ENCODE data around the gene SLC37A1. TPM values are rescaled to one million over a fixed set of nuclear protein-coding genes. Genes with fewer than 3 reads are reported as not detected.
A peak's percentile ranks its signal among the peaks of the same experiment; 100 is the strongest.

The SLC37A1 gene
- total RNA-seq, 1 experiment from 2014 or later: 11.2 TPM

DNA sequence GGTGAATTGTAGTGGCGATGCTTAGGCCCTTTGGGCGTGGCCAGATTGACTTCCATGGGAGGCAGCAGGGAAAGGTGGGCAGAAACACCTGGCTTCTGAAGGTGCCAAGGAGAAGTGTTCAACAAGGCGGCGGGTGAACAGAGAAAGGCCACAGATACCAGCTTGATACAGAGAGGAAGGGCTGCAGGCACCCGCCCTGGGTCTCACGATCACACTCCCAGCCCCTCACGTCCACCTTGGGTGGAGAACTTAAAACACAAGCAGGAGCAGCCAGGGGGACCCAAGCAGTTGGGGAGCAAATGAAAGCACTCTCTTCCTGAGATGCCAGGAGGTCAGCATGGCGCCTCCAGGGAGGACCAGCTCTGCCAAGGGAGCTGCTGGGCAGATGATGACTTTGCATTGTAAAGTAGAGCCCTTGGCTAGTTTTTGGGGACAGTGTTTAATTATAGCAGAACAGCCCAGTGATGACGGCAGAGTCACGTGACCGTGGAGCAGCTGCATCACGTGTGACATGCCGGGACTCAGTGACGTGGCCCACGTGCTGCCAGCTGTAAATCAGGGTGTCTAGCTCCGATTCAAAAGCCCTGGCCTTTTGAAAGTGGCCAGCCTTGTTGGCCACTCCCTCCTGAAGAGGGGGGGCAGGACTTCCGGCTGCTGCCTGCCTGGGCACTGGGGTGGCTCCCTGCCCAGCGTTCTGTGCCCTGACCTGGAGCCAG lies 19.0 kb downstream of the SLC37A1 start:
- Histone ChIP-seq H3K27ac (ENCODE audit: low read depth, low read length, poor library complexity, severe bottlenecking) (no peak overlapping the region), H3K27me3 (replicated peaks; ENCODE audit: insufficient read depth, low read depth, low read length, poor library complexity) (no peaks in the 10 kb centered on the region), H3K4me3 (ENCODE audit: low read depth, low read length, poor library complexity, severe bottlenecking) (no peak overlapping the region), H3K4me1 (ENCODE audit: insufficient read depth, low read length, poor library complexity, severe bottlenecking) (peaks cover 29% of the 10 kb centered on the region), H3K36me3 (ENCODE audit: insufficient read depth, low read length, poor library complexity, severe bottlenecking) (no peaks in the 10 kb centered on the region), H3K9me3 (ENCODE audit: low read depth, low read length, poor library complexity, severe bottlenecking) (no peaks in the 10 kb centered on the region)
- DNase-seq (ENCODE audit: low spot score): no peak
- CTCF ChIA-PET: no interaction called here
- POLR2A ChIA-PET (ENCODE audit: low non-redundant PET): no interaction called here
- BruUV-seq (replicated peaks): no TSS peak
- intact Hi-C loops (cut with micrococcal nuclease; ENCODE audit: unreplicated experiment): loop anchor here (10.0 kb wide), 1 partner anchor 62 kb away; no protein-coding TSS in a partner anchor
- no peak for TF ChIP-seq EZH2 (IDR thresholded peaks at IDR 0.05; ENCODE audit: borderline replicate concordance, low read depth, low read length, poor library complexity, severe bottlenecking)
- TF ChIP-seq, protein P1, sequence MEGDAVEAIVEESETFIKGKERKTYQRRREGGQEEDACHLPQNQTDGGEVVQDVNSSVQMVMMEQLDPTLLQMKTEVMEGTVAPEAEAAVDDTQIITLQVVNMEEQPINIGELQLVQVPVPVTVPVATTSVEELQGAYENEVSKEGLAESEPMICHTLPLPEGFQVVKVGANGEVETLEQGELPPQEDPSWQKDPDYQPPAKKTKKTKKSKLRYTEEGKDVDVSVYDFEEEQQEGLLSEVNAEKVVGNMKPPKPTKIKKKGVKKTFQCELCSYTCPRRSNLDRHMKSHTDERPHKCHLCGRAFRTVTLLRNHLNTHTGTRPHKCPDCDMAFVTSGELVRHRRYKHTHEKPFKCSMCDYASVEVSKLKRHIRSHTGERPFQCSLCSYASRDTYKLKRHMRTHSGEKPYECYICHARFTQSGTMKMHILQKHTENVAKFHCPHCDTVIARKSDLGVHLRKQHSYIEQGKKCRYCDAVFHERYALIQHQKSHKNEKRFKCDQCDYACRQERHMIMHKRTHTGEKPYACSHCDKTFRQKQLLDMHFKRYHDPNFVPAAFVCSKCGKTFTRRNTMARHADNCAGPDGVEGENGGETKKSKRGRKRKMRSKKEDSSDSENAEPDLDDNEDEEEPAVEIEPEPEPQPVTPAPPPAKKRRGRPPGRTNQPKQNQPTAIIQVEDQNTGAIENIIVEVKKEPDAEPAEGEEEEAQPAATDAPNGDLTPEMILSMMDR (conservative IDR thresholded peaks at IDR 0.05; ENCODE audit: low read depth, low read length): no peak

GRCh38 chr21:42533306-42533962 lies 19.8 kb downstream of the SLC37A1 start:
- BruUV-seq (replicated peaks): no TSS peak
- no peak for DNase-seq (ENCODE audit: low spot score)
- H3K27ac ChIP-seq (ENCODE audit: low read depth, low read length, poor library complexity, severe bottlenecking): no peak overlapping the region
- no peaks in the 10 kb centered on the region for H3K36me3 ChIP-seq (ENCODE audit: insufficient read depth, low read length, poor library complexity, severe bottlenecking)
- H3K9me3 ChIP-seq (ENCODE audit: low read depth, low read length, poor library complexity, severe bottlenecking): no peaks in the 10 kb centered on the region
- no peak for TF ChIP-seq EZH2 (IDR thresholded peaks at IDR 0.05; ENCODE audit: borderline replicate concordance, low read depth, low read length, poor library complexity, severe bottlenecking)
- TF ChIP-seq, protein P1 (conservative IDR thresholded peaks at IDR 0.05; ENCODE audit: low read depth, low read length): no peak
- CTCF ChIA-PET: no interaction called here
- no peaks in the 10 kb centered on the region for H3K27me3 ChIP-seq (replicated peaks; ENCODE audit: insufficient read depth, low read depth, low read length, poor library complexity)
- POLR2A ChIA-PET (ENCODE audit: low non-redundant PET): no interaction called here
- H3K4me1 ChIP-seq (ENCODE audit: insufficient read depth, low read length, poor library complexity, severe bottlenecking): peaks cover 29% of the 10 kb centered on the region
- intact Hi-C loops (cut with micrococcal nuclease; ENCODE audit: unreplicated experiment): loop anchor here (10.0 kb wide), 1 partner anchor 61 kb away; no protein-coding TSS in a partner anchor
- no peak overlapping the region for H3K4me3 ChIP-seq (ENCODE audit: low read depth, low read length, poor library complexity, severe bottlenecking)

- no peaks in the 10 kb centered on the region for H3K9me3 ChIP-seq (ENCODE audit: low read depth, low read length, poor library complexity, severe bottlenecking)
- BruUV-seq (replicated peaks): TSS peak; percentile 68
- no peaks in the 10 kb centered on the region for H3K36me3 ChIP-seq (ENCODE audit: insufficient read depth, low read length, poor library complexity, severe bottlenecking)
- POLR2A ChIA-PET (ENCODE audit: low non-redundant PET): no interaction called here
- peaks cover 29% of the 10 kb centered on the region for H3K4me1 ChIP-seq (ENCODE audit: insufficient read depth, low read length, poor library complexity, severe bottlenecking)
- intact Hi-C loops (cut with micrococcal nuclease; ENCODE audit: unreplicated experiment): loop anchor here (10.0 kb wide), 1 partner anchor 61 kb away; no protein-coding TSS in a partner anchor
- H3K27ac ChIP-seq (ENCODE audit: low read depth, low read length, poor library complexity, severe bottlenecking): no peak overlapping the region
- no peak for TF ChIP-seq EZH2 (IDR thresholded peaks at IDR 0.05; ENCODE audit: borderline replicate concordance, low read depth, low read length, poor library complexity, severe bottlenecking)
- TF ChIP-seq, protein P1 (conservative IDR thresholded peaks at IDR 0.05; ENCODE audit: low read depth, low read length): no peak
- CTCF ChIA-PET: interaction anchor here (1.0 kb wide), 1 partner anchor 224 kb away, joined by 3 read pairs; no protein-coding TSS in a partner anchor
- H3K4me3 ChIP-seq (ENCODE audit: low read depth, low read length, poor library complexity, severe bottlenecking): no peak overlapping the region
- H3K27me3 ChIP-seq (replicated peaks; ENCODE audit: insufficient read depth, low read depth, low read length, poor library complexity): no peaks in the 10 kb centered on the region
- DNase-seq (ENCODE audit: low spot score): no peak
Measured at GRCh38 chr21:42533963-42534355, 20.3 kb downstream of the SLC37A1 start.

All from A673 (cell line).